ENCODE measurements around the gene LRRFIP1. TPM values are rescaled to one million over a fixed set of nuclear protein-coding genes. Genes with fewer than 3 reads are reported as not detected.

LRRFIP1 gene
- total and polyA plus RNA-seq, 10 of the 15 experiments (the other 5 are each of a cell fraction or from before 2014, with no cell fraction given) = 36.2 to 120 (median 74.3) TPM

DNA sequence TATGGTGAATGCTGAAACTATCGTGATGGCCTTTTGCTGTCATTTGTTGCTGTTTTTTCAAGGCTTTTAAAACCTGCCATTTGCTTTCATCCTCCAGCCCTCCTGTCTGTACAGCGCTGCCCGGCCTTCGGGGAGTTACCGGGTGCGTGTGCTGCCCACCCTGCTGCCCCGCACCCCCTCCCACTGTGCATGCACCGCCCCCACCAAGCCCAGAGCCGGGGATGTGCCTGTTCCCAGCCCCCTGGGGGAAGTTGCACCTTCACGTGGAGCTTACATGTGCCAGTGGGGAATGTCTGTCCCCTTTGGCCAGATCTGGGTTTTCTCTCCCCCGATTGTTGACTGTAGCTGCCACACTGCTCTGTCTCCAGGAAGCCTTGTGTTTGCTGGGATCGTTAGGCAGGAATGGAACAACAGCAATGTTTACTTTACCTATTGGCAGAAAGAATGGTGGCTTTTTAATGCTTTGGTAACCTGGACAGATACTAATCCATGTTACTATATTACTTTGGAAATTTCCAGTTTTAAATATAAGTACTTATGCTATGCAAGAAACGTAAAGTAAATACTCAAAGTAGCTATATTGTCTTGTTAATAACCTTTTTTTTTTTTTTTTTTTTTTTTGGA is 106.4 kb downstream of the LRRFIP1 start (continued):
- TF ChIP-seq, protein P1, sequence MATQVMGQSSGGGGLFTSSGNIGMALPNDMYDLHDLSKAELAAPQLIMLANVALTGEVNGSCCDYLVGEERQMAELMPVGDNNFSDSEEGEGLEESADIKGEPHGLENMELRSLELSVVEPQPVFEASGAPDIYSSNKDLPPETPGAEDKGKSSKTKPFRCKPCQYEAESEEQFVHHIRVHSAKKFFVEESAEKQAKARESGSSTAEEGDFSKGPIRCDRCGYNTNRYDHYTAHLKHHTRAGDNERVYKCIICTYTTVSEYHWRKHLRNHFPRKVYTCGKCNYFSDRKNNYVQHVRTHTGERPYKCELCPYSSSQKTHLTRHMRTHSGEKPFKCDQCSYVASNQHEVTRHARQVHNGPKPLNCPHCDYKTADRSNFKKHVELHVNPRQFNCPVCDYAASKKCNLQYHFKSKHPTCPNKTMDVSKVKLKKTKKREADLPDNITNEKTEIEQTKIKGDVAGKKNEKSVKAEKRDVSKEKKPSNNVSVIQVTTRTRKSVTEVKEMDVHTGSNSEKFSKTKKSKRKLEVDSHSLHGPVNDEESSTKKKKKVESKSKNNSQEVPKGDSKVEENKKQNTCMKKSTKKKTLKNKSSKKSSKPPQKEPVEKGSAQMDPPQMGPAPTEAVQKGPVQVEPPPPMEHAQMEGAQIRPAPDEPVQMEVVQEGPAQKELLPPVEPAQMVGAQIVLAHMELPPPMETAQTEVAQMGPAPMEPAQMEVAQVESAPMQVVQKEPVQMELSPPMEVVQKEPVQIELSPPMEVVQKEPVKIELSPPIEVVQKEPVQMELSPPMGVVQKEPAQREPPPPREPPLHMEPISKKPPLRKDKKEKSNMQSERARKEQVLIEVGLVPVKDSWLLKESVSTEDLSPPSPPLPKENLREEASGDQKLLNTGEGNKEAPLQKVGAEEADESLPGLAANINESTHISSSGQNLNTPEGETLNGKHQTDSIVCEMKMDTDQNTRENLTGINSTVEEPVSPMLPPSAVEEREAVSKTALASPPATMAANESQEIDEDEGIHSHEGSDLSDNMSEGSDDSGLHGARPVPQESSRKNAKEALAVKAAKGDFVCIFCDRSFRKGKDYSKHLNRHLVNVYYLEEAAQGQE (IDR thresholded peaks at IDR 0.05; ENCODE audit: low read depth, low read length) = no peak
- no peak for TF ChIP-seq HDAC6 (IDR thresholded peaks at IDR 0.05; ENCODE audit: unreplicated experiment)
- TF ChIP-seq SP1 (IDR thresholded peaks at IDR 0.05; ENCODE audit: low read depth, low read length) = no peak

DNA sequence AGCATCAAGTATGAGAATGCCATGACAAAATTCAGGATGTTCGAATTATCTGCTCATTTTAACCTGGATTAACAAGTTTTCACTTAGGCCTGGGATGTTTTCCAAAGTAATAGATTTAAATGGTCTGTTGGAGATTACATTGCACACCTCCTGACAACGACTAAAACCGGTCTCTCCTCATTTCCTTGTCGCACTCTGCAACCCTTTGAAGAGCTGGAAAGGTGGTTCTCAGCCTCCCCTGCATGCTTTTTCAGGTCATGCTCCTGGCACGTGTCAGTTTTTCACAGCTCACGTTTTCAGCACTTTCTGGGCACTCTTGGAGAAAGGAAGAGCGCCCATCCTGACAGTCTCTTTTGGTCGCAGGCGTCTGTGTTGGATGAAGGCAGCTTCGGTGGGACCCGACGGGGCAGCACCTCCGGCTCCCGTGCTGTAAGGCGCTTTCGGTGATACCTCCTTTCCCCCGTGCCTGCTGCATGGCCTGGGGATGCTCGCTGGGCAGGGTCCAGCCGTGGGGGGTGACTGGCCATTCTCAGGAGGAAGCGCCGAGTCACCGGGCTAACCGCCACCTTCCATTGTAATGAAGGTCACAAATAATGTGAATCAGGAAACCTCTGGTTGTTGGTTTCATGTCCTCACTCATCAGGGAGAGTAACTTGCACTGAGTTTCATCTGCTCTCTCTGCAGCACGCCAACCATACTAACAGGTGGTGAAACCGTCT is 107.7 kb downstream of the LRRFIP1 start:
- Histone ChIP-seq H3K4me1 (ENCODE audit: control insufficient read depth, insufficient read depth, low read length) (no peaks in the 10 kb centered on the region), H3K27me3 (replicated peaks in 1 of 2; ENCODE audit: control insufficient read depth in 2 of 2, insufficient read depth in 2 of 2, low read length in 1 of 2) (no peaks in the 10 kb centered on the region), H3K9ac (ENCODE audit: control insufficient read depth, insufficient read depth, low read length) (no peak overlapping the region), H3K9me3 (replicated peaks; ENCODE audit: control insufficient read depth, insufficient read depth, low read length) (no peaks in the 10 kb centered on the region), H3K79me2 (ENCODE audit: control insufficient read depth, insufficient read depth, low read length) (peaks cover 19% of the 10 kb centered on the region), H4K20me1 (ENCODE audit: control insufficient read depth, insufficient read depth) (peaks cover 3% of the 10 kb centered on the region; the same call in 1 of the 2 replicates), H3K4me3 (no peak overlapping the region), H3K4me2 (ENCODE audit: control insufficient read depth, insufficient read depth) (no peak overlapping the region), H3K36me3 (ENCODE audit: control insufficient read depth in 2 of 2, insufficient read depth in 2 of 2, low read length in 1 of 2) (peaks cover 14 to 18% of the 10 kb centered on the region in 2 experiments), H2AFZ (ENCODE audit: control insufficient read depth, low read depth, low read length) (no peak overlapping the region), H3K27ac (ENCODE audit: control insufficient read depth, insufficient read depth) (no peak overlapping the region)
- intact Hi-C loops (cut with micrococcal nuclease; ENCODE audit: unreplicated experiment) (no loop called here), in situ Hi-C loops (cut with MboI) (no loop called here)
- POLR2A ChIA-PET = no interaction called here
- RAD21 ChIA-PET (ENCODE audit: unreplicated experiment) = interaction anchor here (1.0 to 1.5 kb wide), 2 partner anchors 12 to 62 kb away, joined by 3 to 4 read pairs; no protein-coding TSS in a partner anchor
- BruUV-seq (replicated peaks) = no TSS peak
- ATAC-seq (no peak), FAIRE-seq (no peak), DNase-seq (ENCODE audit: low read depth, low spot score) (no peak)
- WGBS (ENCODE audit: insufficient coverage, insufficient replicate concordance, low lambda C conversion rate, missing lambda C conversion rate) = 91% methylated on average over 25 of the region's 25 CpGs
- CTCF ChIA-PET = interaction anchor here (1.0 to 2.6 kb wide), 3 partner anchors 11 to 62 kb away, joined by 3 to 15 read pairs (median 3); no protein-coding TSS in a partner anchor
- SMC1A ChIA-PET (ENCODE audit: uncharacterized antibody, unreplicated experiment) = interaction anchor here (1.2 kb wide), 1 partner anchor 18 kb away, joined by 4 read pairs; no protein-coding TSS in a partner anchor
- no peak for TF ChIP-seq MEF2B (IDR thresholded peaks at IDR 0.05; ENCODE audit: partially characterized antibody, poor library complexity, severe bottlenecking)
- no peak for TF ChIP-seq DPF2 (IDR thresholded peaks at IDR 0.05)
- TF ChIP-seq, protein P2, sequence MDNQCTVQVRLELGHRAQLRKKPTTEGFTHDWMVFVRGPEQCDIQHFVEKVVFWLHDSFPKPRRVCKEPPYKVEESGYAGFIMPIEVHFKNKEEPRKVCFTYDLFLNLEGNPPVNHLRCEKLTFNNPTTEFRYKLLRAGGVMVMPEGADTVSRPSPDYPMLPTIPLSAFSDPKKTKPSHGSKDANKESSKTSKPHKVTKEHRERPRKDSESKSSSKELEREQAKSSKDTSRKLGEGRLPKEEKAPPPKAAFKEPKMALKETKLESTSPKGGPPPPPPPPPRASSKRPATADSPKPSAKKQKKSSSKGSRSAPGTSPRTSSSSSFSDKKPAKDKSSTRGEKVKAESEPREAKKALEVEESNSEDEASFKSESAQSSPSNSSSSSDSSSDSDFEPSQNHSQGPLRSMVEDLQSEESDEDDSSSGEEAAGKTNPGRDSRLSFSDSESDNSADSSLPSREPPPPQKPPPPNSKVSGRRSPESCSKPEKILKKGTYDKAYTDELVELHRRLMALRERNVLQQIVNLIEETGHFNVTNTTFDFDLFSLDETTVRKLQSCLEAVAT (IDR thresholded peaks at IDR 0.05) = no peak
- TF ChIP-seq NFXL1 (IDR thresholded peaks at IDR 0.05; ENCODE audit: borderline replicate concordance) = no peak
- TF ChIP-seq, protein P3, sequence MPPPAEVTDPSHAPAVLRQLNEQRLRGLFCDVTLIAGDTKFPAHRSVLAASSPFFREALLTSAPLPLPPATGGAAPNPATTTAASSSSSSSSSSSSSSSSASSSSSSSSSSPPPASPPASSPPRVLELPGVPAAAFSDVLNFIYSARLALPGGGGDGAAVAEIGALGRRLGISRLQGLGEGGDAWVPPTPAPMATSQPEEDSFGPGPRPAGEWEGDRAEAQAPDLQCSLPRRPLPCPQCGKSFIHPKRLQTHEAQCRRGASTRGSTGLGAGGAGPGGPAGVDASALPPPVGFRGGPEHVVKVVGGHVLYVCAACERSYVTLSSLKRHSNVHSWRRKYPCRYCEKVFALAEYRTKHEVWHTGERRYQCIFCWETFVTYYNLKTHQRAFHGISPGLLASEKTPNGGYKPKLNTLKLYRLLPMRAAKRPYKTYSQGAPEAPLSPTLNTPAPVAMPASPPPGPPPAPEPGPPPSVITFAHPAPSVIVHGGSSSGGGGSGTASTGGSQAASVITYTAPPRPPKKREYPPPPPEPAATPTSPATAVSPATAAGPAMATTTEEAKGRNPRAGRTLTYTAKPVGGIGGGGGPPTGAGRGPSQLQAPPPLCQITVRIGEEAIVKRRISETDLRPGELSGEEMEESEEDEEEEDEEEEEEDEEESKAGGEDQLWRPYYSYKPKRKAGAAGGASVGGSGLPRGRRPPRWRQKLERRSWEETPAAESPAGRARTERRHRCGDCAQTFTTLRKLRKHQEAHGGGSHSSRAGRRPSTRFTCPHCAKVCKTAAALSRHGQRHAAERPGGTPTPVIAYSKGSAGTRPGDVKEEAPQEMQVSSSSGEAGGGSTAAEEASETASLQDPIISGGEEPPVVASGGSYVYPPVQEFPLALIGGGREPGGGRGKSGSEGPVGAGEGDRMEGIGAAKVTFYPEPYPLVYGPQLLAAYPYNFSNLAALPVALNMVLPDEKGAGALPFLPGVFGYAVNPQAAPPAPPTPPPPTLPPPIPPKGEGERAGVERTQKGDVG (CRISPR knock-in tag; IDR thresholded peaks at IDR 0.05) = no peak
- no peak for TF ChIP-seq CHD1 (IDR thresholded peaks at IDR 0.05; ENCODE audit: low read depth, low read length)
- TF ChIP-seq SPI1 (IDR thresholded peaks at IDR 0.05; ENCODE audit: borderline replicate concordance, insufficient read depth, low read depth, low read length) = no peak

All from GM12878 (cell line).